ENCODE measurements around the gene TMA7B.

DNA sequence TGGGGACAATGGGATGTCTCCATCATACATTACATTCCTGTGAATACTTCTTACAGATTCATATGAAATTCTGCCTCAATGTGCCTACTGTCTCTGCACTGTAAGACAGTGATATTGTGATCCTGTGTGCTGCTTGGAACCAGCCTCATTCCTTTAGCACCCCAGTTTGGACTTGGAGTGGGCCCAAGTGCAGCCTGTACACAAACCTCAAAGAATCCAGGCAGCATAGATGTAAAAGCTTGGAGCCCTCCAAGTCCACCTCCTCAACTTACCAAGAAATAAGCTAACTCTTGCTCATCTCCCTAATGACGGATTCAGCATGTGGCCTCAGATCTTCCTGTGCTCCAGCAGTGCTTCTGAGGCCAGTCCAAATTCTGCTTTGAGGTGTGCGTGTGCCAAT, 34.9 kb upstream of the TMA7B start:
- no peak for TF ChIP-seq POLR2A (IDR thresholded peaks at IDR 0.05; ENCODE audit: low read depth, low read length)
- TF ChIP-seq, protein P1, sequence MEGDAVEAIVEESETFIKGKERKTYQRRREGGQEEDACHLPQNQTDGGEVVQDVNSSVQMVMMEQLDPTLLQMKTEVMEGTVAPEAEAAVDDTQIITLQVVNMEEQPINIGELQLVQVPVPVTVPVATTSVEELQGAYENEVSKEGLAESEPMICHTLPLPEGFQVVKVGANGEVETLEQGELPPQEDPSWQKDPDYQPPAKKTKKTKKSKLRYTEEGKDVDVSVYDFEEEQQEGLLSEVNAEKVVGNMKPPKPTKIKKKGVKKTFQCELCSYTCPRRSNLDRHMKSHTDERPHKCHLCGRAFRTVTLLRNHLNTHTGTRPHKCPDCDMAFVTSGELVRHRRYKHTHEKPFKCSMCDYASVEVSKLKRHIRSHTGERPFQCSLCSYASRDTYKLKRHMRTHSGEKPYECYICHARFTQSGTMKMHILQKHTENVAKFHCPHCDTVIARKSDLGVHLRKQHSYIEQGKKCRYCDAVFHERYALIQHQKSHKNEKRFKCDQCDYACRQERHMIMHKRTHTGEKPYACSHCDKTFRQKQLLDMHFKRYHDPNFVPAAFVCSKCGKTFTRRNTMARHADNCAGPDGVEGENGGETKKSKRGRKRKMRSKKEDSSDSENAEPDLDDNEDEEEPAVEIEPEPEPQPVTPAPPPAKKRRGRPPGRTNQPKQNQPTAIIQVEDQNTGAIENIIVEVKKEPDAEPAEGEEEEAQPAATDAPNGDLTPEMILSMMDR (conservative IDR thresholded peaks at IDR 0.05; ENCODE audit: low read depth, low read length), result no peak
